HepG2 (cell line): ENCODE results near the gene NIP7. TPM values are rescaled to one million over a fixed set of nuclear protein-coding genes. Genes with fewer than 3 reads are reported as not detected.
A peak's percentile ranks its signal among the peaks of the same experiment; 100 is the strongest.

Source experiments
- ARID3A ChIP-seq: IDR thresholded peaks from 2 replicates; pipeline ENCODE4 v1.6.1; 2012; ENCODE audit warnings: low read depth, low read length, improper control_type of control experiment
- HHEX ChIP-seq: IDR thresholded peaks from 2 replicates; pipeline ENCODE4 v1.6.1; 2016; ENCODE audit warnings: control low read depth
- HMG20B ChIP-seq: conservative IDR thresholded peaks from 2 replicates; pipeline ENCODE4 v1.6.1; 2016; ENCODE audit warnings: missing genetic modification reagents, missing compliant biosample characterization
- HNRNPL ChIP-seq: fragments of 200-400 bp; formaldehyde crosslinking; IDR thresholded peaks from 2 replicates; pipeline ENCODE4 v1.6.1; 2017; ENCODE audit warnings: mild to moderate bottlenecking, low read depth, low read length
- IKZF5 ChIP-seq: IDR thresholded peaks from 2 replicates; pipeline ENCODE4 v1.6.1; 2018; ENCODE audit warnings: missing genetic modification reagents, mild to moderate bottlenecking, missing compliant biosample characterization
- JUNB ChIP-seq: sonication (generic); formaldehyde crosslinking; IDR thresholded peaks from 2 replicates; pipeline ENCODE4 v1.8.0; 2022; ENCODE audit warnings: missing genetic modification reagents, mild to moderate bottlenecking, borderline replicate concordance
- KLF9 ChIP-seq: IDR thresholded peaks from 2 replicates; pipeline ENCODE4 v1.6.1; 2016; ENCODE audit warnings: low read depth
- MXD3 ChIP-seq: IDR thresholded peaks from 2 replicates; pipeline ENCODE4 v1.6.1; 2016; ENCODE audit warnings: mild to moderate bottlenecking, missing biosample characterization, missing genetic modification reagents
- MXD4 ChIP-seq: IDR thresholded peaks from 2 replicates; pipeline ENCODE4 v1.6.1; 2016; ENCODE audit warnings: mild to moderate bottlenecking, missing biosample characterization, missing genetic modification reagents
- SATB2 ChIP-seq: sonication (generic); formaldehyde crosslinking; IDR thresholded peaks from 2 replicates; pipeline ENCODE4 v1.5.0; 2020; ENCODE audit warnings: missing genetic modification reagents
- SKI ChIP-seq: fragments of 450-650 bp; IDR thresholded peaks from one replicate; pipeline ENCODE4 v1.6.1; 2018; ENCODE audit warnings: mild to moderate bottlenecking; ENCODE audit not compliant: partially characterized antibody
- STAG1 ChIP-seq: sonication (generic); formaldehyde crosslinking; IDR thresholded peaks from 2 replicates; pipeline ENCODE4 v1.4.0; 2020; ENCODE audit warnings: missing genetic modification reagents
- ZFYVE20 ChIP-seq: sonication (generic); formaldehyde crosslinking; IDR thresholded peaks from 2 replicates; pipeline ENCODE4 v1.8.0; 2023; ENCODE audit warnings: low read depth, mild to moderate bottlenecking, moderate library complexity, missing genetic modification reagents, borderline replicate concordance
- ZNF142 ChIP-seq: sonication (generic); formaldehyde crosslinking; IDR thresholded peaks from 2 replicates; pipeline ENCODE4 v1.4.0; 2020; ENCODE audit warnings: missing genetic modification reagents
- ZNF253 ChIP-seq: sonication (generic); formaldehyde crosslinking; IDR thresholded peaks from 2 replicates; pipeline ENCODE4 v1.8.0; 2022; ENCODE audit warnings: mild to moderate bottlenecking, missing genetic modification reagents, borderline replicate concordance
- ZNF282 ChIP-seq: fragments of 450-650 bp; IDR thresholded peaks from 2 replicates; pipeline ENCODE4 v1.6.1; 2018; ENCODE audit not compliant: partially characterized antibody
- ZNF44 ChIP-seq: sonication (generic); formaldehyde crosslinking; IDR thresholded peaks from 2 replicates; pipeline ENCODE4 v1.5.1; 2020; ENCODE audit warnings: mild to moderate bottlenecking, missing genetic modification reagents
- ZNF552 ChIP-seq: sonication (generic); formaldehyde crosslinking; IDR thresholded peaks from 2 replicates; pipeline ENCODE4 v1.9.0; 2022; ENCODE audit warnings: missing genetic modification reagents, mild to moderate bottlenecking, borderline replicate concordance
- ZNF652 ChIP-seq: IDR thresholded peaks from 2 replicates; pipeline ENCODE4 v1.6.1; 2016; ENCODE audit warnings: low read depth, borderline replicate concordance
- ZNF691 ChIP-seq: sonication (generic); formaldehyde crosslinking; IDR thresholded peaks from 2 replicates; pipeline ENCODE4 v1.4.0; 2020; ENCODE audit warnings: missing genetic modification reagents, low read depth, mild to moderate bottlenecking, borderline replicate concordance
- polyA plus RNA-seq, 8 experiments: library from polyadenylated mRNA; depleted of rRNA in 3 of 8; stranded (reverse) in 7 of 8; unstranded in 1 of 8; fragments of >200 nt; fragmentation: Illumina TruSeq in 4 of 8; extraction: Trizol in 4 of 8; gene quantifications; 2 replicates each; pipeline versions ENCODE4 v1.2.1 to v1.2.3, GENCODE V29; 2011 to 2016; ENCODE audit warnings: low read depth in 4 of 8, missing spikeins in 1 of 8, mixed read lengths in 1 of 8; ENCODE audit not compliant: insufficient read depth in 1 of 8
- total RNA-seq, 5 experiments: library from RNA; depleted of rRNA; stranded (reverse); fragments of >200 nt; fragmentation: Illumina TruSeq; extraction: Trizol; gene quantifications; 2 replicates each; pipeline ENCODE4 v1.2.3, GENCODE V29; 2016; ENCODE audit warnings: low read depth in 1 of 5

NIP7 gene
- total and polyA plus RNA-seq, 2 of the 13 experiments (the other 11 are each of a cell fraction or from before 2014, with no cell fraction given) = 15.3 to 114 TPM

- no peak for TF ChIP-seq ARID3A
- no peak for TF ChIP-seq JUNB
- TF ChIP-seq HHEX = no peak
- TF ChIP-seq ZNF552 (CRISPR knock-in tag) = no peak
- TF ChIP-seq STAG1 = peak; percentile 82
- no peak for TF ChIP-seq HMG20B
- no peak for TF ChIP-seq ZNF44 (CRISPR knock-in tag)
- TF ChIP-seq MXD3 (CRISPR knock-in tag) = no peak
- TF ChIP-seq ZNF652 (CRISPR knock-in tag) = no peak
- TF ChIP-seq KLF9 (CRISPR knock-in tag) = no peak
- peak; percentile 83 for TF ChIP-seq IKZF5 (CRISPR knock-in tag)
- TF ChIP-seq ZNF253 (CRISPR knock-in tag) = no peak
- TF ChIP-seq ZFYVE20 (CRISPR knock-in tag) = peak; percentile 83
- no peak for TF ChIP-seq SATB2 (CRISPR knock-in tag)
- TF ChIP-seq SKI = no peak
- TF ChIP-seq ZNF691 (CRISPR knock-in tag) = peak; percentile 31; the same call in 1 of the 2 replicates
- TF ChIP-seq HNRNPL = no peak
- TF ChIP-seq MXD4 (CRISPR knock-in tag) = no peak
- TF ChIP-seq ZNF282 = no peak
- TF ChIP-seq ZNF142 (CRISPR knock-in tag) = peak; percentile 72
Measured at GRCh38 chr16:69310653-69311532, 28.7 kb upstream of the NIP7 start, which contains the start of gene VPS4A (continued).
